ENCODE data around the gene ACTRT2. TPM values are rescaled to one million over a fixed set of nuclear protein-coding genes. Genes with fewer than 3 reads are reported as not detected.

The ACTRT2 gene
- total and polyA plus RNA-seq, 2 donors (not counting 1 experiment from before 2014, with no cell fraction given) = not detected

DNA sequence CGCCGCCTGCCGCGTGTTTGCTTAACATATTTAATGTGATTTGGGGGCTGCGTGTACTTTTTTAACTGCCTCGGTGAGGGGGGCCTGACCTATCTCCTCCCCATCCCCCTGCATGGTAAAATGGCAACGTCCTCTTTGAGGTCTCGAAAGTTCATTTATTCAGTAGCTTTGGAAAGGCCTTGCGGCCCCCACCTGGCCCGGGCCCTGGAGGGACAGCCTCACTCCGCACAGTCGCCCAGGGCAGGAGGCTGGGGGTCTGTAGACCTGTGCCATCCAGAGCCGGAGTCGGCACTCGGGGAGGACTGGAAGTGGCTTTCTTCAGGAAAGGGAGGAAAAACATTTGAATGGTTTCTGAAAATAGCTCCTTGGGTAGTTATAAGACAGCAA lies 38.0 kb upstream of the ACTRT2 start:
- CTCF ChIA-PET = no interaction called here
- H3K4me1 ChIP-seq (ENCODE audit: control insufficient read depth in 2 of 2, insufficient read depth in 2 of 2, low read length in 2 of 2) = no peaks in the 10 kb centered on the region
- H3K9ac ChIP-seq (ENCODE audit: low read length) = no peak overlapping the region
- H4K20me1 ChIP-seq (ENCODE audit: control insufficient read depth, insufficient read depth, low read length, poor library complexity, severe bottlenecking) = no peaks in the 10 kb centered on the region
- Mint-ChIP-seq H3K4me3 (no peak overlapping the region), H3K27me3 (no peaks in the 10 kb centered on the region), H3K27ac (no peak overlapping the region), H3K9me3 (ENCODE audit: insufficient read depth) (peaks cover 3% of the 10 kb centered on the region), H3K4me1 (no peaks in the 10 kb centered on the region)
- DNase-seq (no peak), ATAC-seq (ENCODE audit: low read depth) (no peak)
- H2AFZ ChIP-seq (ENCODE audit: insufficient read depth, low read depth, low read length, poor library complexity, severe bottlenecking) = no peak overlapping the region
- H3K4me3 ChIP-seq (ENCODE audit: control extremely low read depth in 1 of 5, extremely low read depth in 1 of 5, insufficient read depth in 1 of 5, low read depth in 2 of 5, low read length in 4 of 5) = no peak overlapping the region
- no peaks in the 10 kb centered on the region for H3K79me2 ChIP-seq (ENCODE audit: control insufficient read depth, insufficient read depth, low read length)
- H3K27ac ChIP-seq (ENCODE audit: low read length in 2 of 2) = no peak overlapping the region
- H3K9me3 ChIP-seq (ENCODE audit: control extremely low read depth in 1 of 3, control insufficient read depth in 2 of 3, insufficient read depth in 1 of 3, low read length in 2 of 3) = no peaks in the 10 kb centered on the region
- no peak for TF ChIP-seq CTCF (IDR thresholded peaks at IDR 0.05)
- TF ChIP-seq EZH2 (IDR thresholded peaks at IDR 0.05; ENCODE audit: borderline replicate concordance, insufficient read depth, low read depth, low read length, poor library complexity, severe bottlenecking) = no peak
- H3K36me3 ChIP-seq (replicated peaks in 1 of 2; ENCODE audit: control extremely low read depth in 1 of 2, control insufficient read depth in 1 of 2, extremely low read depth in 1 of 2, insufficient read depth in 2 of 2, low read length in 1 of 2) = no peaks in the 10 kb centered on the region
- no peaks in the 10 kb centered on the region for H3K27me3 ChIP-seq (replicated peaks in 1 of 4; ENCODE audit: control extremely low read depth in 1 of 4, control insufficient read depth in 3 of 4, insufficient read depth in 4 of 4, low read length in 3 of 4)
- no peak overlapping the region for H3K4me2 ChIP-seq (replicated peaks; ENCODE audit: low read depth, low read length, poor library complexity, severe bottlenecking)
- POLR2A ChIA-PET = no interaction called here
- intact Hi-C loops (cut with micrococcal nuclease) = no loop called here
- 95% methylated on average over 9 of the region's 15 CpGs for WGBS (ENCODE audit: insufficient coverage)

DNA sequence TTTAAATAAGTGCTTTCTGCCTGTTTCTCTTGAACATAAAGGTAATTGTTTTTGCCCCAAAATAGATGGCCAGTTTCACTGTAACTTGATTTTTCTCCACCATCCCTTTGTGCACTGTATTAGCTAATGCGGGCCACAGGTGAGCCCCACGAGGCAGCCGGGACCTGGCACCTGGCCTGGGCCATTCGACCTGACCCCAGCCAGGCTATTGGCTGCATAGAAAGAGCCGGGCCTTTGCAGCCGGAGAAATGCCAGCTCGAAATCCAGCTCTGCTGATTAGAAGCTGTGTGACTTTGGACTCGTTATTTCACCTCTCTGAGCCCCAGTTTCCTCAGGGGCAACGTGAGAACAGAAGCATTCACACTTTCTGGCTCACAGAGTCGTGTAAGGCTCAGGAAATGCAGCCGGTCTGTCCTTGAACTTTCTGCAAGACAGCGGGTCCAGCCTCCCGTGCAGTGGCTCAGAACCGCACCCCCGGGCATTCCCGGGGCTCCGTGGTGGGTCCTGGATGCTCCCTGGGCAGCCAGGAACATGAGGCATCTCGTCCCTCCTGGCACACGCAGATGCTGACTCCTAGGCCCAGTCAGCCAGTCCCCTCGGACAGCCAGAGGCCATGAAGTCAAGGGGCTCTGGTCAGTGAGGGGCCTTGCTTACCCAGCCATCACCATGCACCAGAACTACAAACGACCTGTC lies 37.4 kb upstream of the ACTRT2 start:
- DNase-seq (no peak), ATAC-seq (ENCODE audit: low read depth) (no peak)
- H3K27ac Mint-ChIP-seq = no peak overlapping the region
- 85% methylated on average over 21 of the region's 21 CpGs for WGBS (ENCODE audit: insufficient coverage)
- H3K27me3 Mint-ChIP-seq = no peaks in the 10 kb centered on the region
- ChIA-PET POLR2A (no interaction called here), CTCF (no interaction called here)
- Histone ChIP-seq H3K36me3 (replicated peaks in 1 of 2; ENCODE audit: control extremely low read depth in 1 of 2, control insufficient read depth in 1 of 2, extremely low read depth in 1 of 2, insufficient read depth in 2 of 2, low read length in 1 of 2) (no peaks in the 10 kb centered on the region), H3K27me3 (replicated peaks in 1 of 4; ENCODE audit: control extremely low read depth in 1 of 4, control insufficient read depth in 3 of 4, insufficient read depth in 4 of 4, low read length in 3 of 4) (no peaks in the 10 kb centered on the region), H3K27ac (ENCODE audit: low read length in 2 of 2) (no peak overlapping the region), H3K79me2 (ENCODE audit: control insufficient read depth, insufficient read depth, low read length) (no peaks in the 10 kb centered on the region), H3K4me2 (replicated peaks; ENCODE audit: low read depth, low read length, poor library complexity, severe bottlenecking) (no peak overlapping the region), H3K4me1 (ENCODE audit: control insufficient read depth in 2 of 2, insufficient read depth in 2 of 2, low read length in 2 of 2) (no peaks in the 10 kb centered on the region), H3K9ac (ENCODE audit: low read length) (no peak overlapping the region), H3K9me3 (ENCODE audit: control extremely low read depth in 1 of 3, control insufficient read depth in 2 of 3, insufficient read depth in 1 of 3, low read length in 2 of 3) (no peaks in the 10 kb centered on the region), H2AFZ (ENCODE audit: insufficient read depth, low read depth, low read length, poor library complexity, severe bottlenecking) (no peak overlapping the region), H4K20me1 (ENCODE audit: control insufficient read depth, insufficient read depth, low read length, poor library complexity, severe bottlenecking) (no peaks in the 10 kb centered on the region), H3K4me3 (ENCODE audit: control extremely low read depth in 1 of 5, extremely low read depth in 1 of 5, insufficient read depth in 1 of 5, low read depth in 2 of 5, low read length in 4 of 5) (no peak overlapping the region)
- H3K4me3 Mint-ChIP-seq = no peak overlapping the region
- intact Hi-C loops (cut with micrococcal nuclease) = no loop called here
- TF ChIP-seq EZH2 (IDR thresholded peaks at IDR 0.05; ENCODE audit: borderline replicate concordance, insufficient read depth, low read depth, low read length, poor library complexity, severe bottlenecking) (no peak), CTCF (IDR thresholded peaks at IDR 0.05) (no peak)
- H3K4me1 Mint-ChIP-seq = no peaks in the 10 kb centered on the region
- H3K9me3 Mint-ChIP-seq (ENCODE audit: insufficient read depth) = peaks cover 3% of the 10 kb centered on the region
